HG03342 (cell line): ENCODE results near the gene INPP5A.
"Not testable (repeated sequence)": the region's sequence is repeated elsewhere in the genome, so short reads cannot be mapped to it uniquely, and the experiment has no call there.

Source experiments
- ATAC-seq: cut with Tn5 transposase; IDR thresholded peaks from one replicate; pipeline ENCODE4 v1.9.1; 2021; ENCODE audit warnings: mild to moderate bottlenecking, moderate library complexity; ENCODE audit not compliant: unreplicated experiment

Gene INPP5A

GRCh38 chr10:132787495-132788179, 250.1 kb downstream of the INPP5A start:
- ATAC-seq = no peak

GRCh38 chr10:132788180-132788830, 250.7 kb downstream of the INPP5A start:
- no peak for ATAC-seq

GRCh38 chr10:132788831-132789219, 251.2 kb downstream of the INPP5A start:
- ATAC-seq = no peak

- no peak for ATAC-seq
Measured at GRCh38 chr10:132789659-132790148, 252.1 kb downstream of the INPP5A start.

- ATAC-seq = no peak
Measured at GRCh38 chr10:132790470-132790869, 252.9 kb downstream of the INPP5A start.

- no peak for ATAC-seq
Measured at GRCh38 chr10:132790934-132791829, 253.6 kb downstream of the INPP5A start.

GRCh38 chr10:132792099-132792498, 254.5 kb downstream of the INPP5A start:
- ATAC-seq = not testable (repeated sequence)

- no peak for ATAC-seq
Measured at GRCh38 chr10:132792796-132793195, 255.2 kb downstream of the INPP5A start.

GRCh38 chr10:132793213-132793612, 255.6 kb downstream of the INPP5A start:
- ATAC-seq = no peak

GRCh38 chr10:132793871-132794849, 256.6 kb downstream of the INPP5A start:
- no peak for ATAC-seq

GRCh38 chr10:132796846-132797245, 259.3 kb downstream of the INPP5A start:
- no peak for ATAC-seq

- ATAC-seq = not testable (repeated sequence)
Measured at GRCh38 chr10:132797986-132798385, 260.4 kb downstream of the INPP5A start.

- ATAC-seq = no peak
Measured at GRCh38 chr10:132798403-132798802, 260.8 kb downstream of the INPP5A start.

- ATAC-seq = no peak
Measured at GRCh38 chr10:132798876-132799275, 261.3 kb downstream of the INPP5A start.

- ATAC-seq = no peak
Measured at GRCh38 chr10:132799865-132800264, 262.3 kb downstream of the INPP5A start.

- ATAC-seq = no peak
Measured at GRCh38 chr10:132802048-132802447, 264.5 kb downstream of the INPP5A start.

- ATAC-seq = no peak
Measured at GRCh38 chr10:132802694-132803320, 265.2 kb downstream of the INPP5A start.

- no peak for ATAC-seq
Measured at GRCh38 chr10:132803416-132804210, 266.0 kb downstream of the INPP5A start.

GRCh38 chr10:132804287-132804686, 266.7 kb downstream of the INPP5A start:
- no peak for ATAC-seq
